Stimulated activated CD4-positive, alpha-beta T cell treated with anti-CD3 and anti-CD28 coated beads, Interleukin-1b, Interleukin-23, amount 100 ng/mL, for 24 hours (primary cell): ENCODE data around the gene SMYD3.

Experiments
- DNase-seq, 4 experiments: peaks; one replicate each; pipeline ENCODE4 v3.0.0-alpha.2; 2020; ENCODE audit warnings: low read depth in 4 of 4, low spot score in 1 of 4

SMYD3 gene

DNA sequence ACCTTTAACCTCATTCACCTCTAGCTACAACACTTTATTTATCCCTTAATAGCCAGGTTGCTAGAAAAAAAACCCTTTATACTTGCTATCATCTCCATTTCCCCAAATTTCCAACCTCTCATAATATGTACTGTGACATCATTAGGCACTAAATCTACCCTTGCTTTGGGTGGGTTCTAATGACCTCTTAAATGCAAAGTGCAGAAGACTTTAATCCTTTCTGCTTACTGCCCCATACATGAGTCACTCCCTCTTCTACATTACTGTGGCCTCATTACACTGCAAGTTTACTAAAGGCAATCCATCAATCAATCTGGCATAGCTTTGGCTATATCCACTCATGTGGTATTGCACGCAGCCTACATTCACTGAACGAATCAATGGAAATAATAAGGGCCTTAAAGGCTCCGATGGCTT lies 353.3 kb downstream of the SMYD3 start:
- no peak for DNase-seq

GRCh38 chr1:246152986-246153431 lies 354.1 kb downstream of the SMYD3 start:
- DNase-seq, result no peak

GRCh38 chr1:246151796-246152434 lies 355.2 kb downstream of the SMYD3 start:
- no peak for DNase-seq

DNA sequence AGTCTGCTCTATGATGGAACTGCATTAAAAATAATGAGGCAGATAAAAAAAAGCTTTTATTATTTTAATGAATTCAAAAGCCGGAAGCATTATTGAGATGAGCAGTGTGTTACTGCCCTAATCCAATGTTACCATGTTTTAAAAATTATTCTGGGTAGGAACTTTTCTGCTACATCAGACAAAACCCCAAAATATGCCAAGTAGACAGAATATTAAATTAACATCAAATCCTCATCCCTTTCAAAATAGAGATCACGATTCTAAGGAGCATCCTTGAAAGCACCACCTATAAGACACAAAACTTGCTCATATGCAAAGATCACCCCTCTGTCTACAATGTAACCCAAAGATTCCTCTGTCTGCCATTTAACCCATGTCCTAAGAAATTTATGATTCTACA lies 357.5 kb downstream of the SMYD3 start:
- no peak for DNase-seq

DNA sequence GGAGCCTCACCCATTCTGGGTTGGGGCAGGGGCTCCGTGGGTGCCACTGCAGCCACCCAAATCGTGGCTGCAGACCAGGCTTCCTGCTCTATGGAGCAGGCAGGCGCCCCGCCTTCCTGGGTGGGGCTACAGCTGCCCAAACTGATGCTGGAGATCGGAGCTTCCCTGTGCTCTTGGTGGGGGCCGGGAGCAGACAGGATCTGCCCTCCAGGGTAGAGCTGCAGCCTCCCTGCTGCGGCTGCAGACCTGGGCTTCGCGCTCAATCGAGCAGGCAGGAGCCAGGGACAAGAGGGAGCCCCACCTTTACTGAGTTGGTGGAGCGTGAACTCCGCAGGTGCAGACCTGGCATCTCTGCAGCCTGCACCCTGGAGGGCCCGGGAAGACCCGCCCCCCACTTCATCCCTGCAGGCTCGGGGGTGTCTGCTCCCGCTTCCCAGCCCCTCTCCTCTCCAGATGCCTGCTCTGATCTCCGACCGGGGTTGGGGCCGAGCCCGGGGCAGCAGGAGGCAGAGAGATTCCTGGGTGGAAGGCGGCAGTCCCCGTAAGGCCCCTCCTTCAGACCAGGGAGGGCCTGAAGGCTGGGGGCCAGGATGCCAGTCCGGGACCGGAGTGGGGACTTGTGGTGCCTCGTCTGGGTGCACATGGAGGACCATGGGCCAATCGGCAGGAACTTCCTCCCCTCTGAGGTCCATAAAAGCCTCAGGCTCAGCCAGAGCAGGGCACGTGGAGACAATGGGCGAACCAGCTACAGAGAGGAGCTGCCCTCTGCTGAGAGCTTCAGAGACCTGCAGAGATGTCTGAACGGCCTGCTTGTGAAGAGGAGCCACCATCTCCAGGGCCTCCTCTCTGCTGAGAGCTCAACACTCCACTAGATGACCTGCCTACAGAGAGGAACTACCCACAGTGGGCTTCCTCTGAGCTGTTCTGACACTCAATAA lies 359.3 kb downstream of the SMYD3 start:
- no peak for DNase-seq

DNA sequence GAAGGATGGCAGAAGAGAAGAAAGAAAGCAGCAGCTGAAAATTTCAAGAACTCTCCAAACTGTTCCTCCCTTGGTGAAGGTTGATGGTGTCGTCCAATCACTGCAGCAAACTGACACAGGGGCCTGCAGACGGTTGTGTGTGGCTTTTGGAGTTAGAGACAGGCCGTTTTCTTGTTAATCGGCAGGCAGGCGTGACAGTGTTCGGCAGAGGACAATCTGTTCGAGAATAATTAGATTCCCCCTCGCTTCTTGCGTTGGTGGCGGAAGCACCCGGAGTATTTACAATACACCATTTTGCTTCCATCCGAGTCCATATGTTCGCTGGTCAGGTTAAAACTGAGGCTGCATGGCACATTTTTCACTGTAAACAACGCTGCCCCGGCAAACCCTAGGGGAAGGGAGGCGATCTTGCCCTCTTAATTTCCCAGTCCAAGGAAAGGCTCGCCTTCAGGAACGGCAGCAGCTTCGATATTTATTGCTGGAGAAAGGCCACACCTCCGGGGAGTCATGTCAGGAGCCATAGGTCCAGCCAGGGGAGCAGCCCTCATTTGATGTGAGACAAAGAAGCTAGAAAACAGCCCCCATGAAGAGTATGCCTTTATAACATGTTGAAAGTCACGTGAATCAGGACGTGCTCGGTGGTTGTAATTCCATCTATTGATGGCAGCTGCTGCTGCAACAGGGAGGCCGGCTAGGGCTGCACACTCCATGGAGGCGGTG lies 360.1 kb downstream of the SMYD3 start:
- DNase-seq, result no peak

GRCh38 chr1:246145900-246146299 lies 361.2 kb downstream of the SMYD3 start:
- no peak for DNase-seq

- no peak for DNase-seq
Observed at GRCh38 chr1:246144931-246145330, 362.1 kb downstream of the SMYD3 start.

DNA sequence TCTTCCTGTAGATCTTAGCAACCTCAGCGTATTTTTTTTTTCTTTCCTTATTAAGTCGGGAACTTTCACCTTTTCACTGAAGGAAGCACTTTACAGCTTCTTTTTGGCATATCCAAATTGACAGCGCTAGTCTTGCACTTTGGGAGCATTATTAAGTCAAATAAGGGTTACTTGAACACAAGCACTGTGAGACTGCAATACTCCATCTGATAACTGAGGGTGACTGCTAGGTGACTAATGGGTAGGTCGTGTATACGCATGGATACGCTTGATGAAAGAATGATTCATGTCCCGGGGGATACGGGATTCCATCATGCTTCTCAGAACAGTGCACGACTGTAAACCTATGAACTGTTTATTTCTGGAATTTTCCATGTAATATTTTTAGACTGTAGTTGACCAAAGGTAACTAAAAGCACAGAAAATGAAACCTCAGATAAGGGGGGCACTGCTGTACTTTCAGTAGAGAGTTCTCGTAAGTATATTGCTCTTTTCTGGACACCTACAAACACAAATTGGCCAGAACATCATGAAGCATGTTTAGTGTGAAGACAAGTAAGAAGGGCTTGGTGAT lies 364.7 kb downstream of the SMYD3 start:
- no peak for DNase-seq

DNA sequence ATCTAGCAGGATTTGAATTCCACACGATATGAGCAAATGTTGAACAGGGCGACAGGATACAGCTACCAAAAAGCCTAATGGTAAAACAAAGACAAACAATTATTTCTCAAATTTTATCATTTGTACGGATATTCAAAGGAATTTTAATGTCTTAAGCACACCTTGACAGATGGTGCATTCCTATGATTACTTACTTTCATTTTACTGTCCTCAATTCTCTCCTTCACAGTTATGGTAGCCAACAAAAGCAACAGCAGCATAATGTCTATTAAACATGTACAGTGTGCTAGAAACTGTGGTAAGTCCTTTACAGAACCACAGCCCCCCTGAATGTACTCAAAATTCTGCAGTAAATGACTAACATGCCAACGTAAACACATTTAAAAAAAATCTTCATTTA lies 365.8 kb downstream of the SMYD3 start:
- no peak for DNase-seq

GRCh38 chr1:246139745-246140182 lies 367.3 kb downstream of the SMYD3 start:
- DNase-seq, result no peak

DNA sequence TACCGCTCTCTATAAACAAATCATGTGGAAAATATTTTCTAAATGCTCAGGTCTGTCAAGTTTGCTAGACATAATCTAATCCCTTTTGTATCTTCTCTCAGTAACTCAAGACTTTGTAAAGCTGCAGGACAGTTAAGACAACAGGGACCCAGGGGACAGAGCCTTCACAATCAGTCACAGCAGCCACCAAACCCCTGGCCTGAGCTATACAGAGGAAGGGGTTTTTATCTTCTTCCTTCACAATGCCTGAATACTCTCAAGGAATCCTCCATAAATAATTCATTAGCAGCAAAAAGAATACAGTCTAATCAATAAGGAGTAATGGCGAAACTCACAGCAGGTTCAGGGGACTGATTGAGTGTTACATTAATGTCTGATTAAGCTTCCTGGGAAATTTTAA lies 368.3 kb downstream of the SMYD3 start:
- DNase-seq, result no peak

DNA sequence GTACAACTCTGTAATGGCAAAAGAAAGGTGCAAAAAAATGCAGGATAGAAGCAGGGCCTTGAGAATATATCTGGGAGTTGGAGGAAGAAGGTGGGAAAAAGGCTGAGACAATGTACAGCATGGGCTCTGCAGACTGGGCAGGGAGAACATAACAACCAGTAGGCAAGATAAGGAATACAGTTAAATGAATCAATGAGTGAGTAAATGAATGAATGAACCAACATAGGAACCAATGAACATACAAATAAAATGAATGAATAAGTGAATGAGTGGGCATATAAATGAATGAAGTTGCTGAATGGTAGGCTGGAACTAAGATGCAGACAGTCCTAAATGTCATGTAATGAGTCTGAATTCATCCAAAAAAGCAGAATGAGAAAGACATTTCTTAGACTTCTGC lies 370.6 kb downstream of the SMYD3 start:
- DNase-seq, result no peak

- DNase-seq, result no peak
Observed at GRCh38 chr1:246134789-246135188, 372.3 kb downstream of the SMYD3 start.

DNA sequence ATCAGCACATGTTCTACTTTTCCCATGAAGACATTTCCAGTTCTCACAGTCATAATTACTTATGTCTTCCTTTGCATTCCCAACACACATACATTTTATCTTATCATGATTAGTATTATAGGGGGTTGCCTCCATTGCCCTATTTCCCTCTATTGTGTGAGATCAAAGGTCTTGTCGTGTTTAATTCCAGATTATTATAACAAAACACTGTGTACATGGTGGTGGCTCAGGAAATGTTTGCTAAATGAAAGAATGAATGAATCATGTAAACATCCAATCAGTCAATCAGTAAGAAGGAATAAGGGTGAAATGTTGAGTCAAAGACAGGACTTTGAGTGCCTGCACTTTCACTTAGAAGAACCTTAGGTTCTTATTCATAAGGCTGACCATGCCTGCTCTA lies 376.0 kb downstream of the SMYD3 start:
- no peak for DNase-seq

GRCh38 chr1:246128494-246129069 lies 378.5 kb downstream of the SMYD3 start:
- no peak for DNase-seq

DNA sequence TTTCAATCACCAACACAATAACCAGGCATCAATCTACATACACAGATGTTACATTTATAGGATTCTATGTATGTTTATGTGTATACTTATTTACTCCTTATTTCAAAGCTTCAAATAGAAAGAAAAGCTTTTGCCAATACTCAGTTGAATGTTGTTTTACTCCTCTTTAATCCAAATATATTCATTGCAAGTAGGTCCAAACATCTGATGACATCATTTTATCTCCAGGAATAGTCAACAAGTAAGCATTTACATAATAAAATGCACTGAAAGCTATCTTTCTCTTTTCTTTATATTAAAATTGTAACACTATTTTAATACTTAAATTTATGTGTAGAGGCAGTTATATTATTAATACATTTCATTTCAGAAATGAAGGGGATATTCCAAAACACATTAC lies 380.5 kb downstream of the SMYD3 start:
- DNase-seq, result no peak

DNA sequence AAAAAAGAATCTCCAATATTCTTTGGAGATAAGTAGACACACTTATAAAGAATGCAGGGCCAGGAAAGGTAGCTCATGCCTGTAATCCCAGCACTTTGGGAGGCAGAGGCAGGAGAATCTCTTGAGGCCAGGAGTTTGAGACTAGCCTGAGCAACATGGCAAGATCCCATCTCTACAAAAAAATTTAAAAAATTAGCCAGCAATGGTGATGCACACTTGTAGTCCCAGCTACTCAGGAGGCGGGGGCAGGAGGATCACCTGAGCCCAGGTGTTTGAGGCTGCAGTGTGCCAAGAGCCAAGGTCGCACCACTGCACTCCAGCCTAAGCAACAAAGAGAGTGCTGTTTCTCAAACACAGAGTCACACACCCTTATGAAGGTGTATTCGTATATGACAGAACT lies 385.0 kb downstream of the SMYD3 start:
- DNase-seq, result no peak

DNA sequence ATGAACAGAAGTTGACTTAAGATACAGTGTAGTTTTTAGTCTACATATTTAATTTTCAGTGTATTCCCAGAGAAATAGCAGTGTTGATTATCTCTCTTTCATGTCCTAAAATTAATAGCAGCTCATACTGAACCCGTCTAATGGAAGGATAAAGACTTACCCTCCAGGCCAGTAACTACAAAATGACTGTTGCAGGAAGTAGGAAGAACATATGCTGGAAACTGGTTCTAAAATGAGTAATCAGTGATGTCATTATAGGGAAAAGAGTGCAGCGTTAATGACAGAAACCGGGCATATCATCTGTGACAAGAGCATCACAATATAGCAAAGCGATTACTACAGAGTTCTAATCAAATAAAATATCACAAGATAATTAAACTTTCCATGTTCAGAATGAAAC lies 385.5 kb downstream of the SMYD3 start:
- no peak for DNase-seq

- peak in 1 of 4 experiments; percentile 4 for DNase-seq
Observed at GRCh38 chr1:246117066-246117791, 389.9 kb downstream of the SMYD3 start.
